ENCODE data around the gene VCX3B.
"Not testable (repeated sequence)": the region's sequence is repeated elsewhere in the genome, so short reads cannot be mapped to it uniquely, and the experiment has no call there.

Gene VCX3B

GRCh38 chrX:8502101-8502500, 37.5 kb downstream of the VCX3B start:
- DNase-seq; H3K27me3 Mint-ChIP-seq; H3K27ac Mint-ChIP-seq; H3K9me3 Mint-ChIP-seq; H3K4me1 Mint-ChIP-seq; H3K36me3 Mint-ChIP-seq; H3K4me3 Mint-ChIP-seq; ATAC-seq (replicated peaks): not testable (repeated sequence)

- Mint-ChIP-seq H3K27ac (no peak overlapping the region), H3K36me3 (no peaks in the 10 kb centered on the region), H3K27me3 (no peaks in the 10 kb centered on the region), H3K4me1 (no peaks in the 10 kb centered on the region), H3K4me3 (no peak overlapping the region), H3K9me3 (peaks cover 1 to 3% of the 10 kb centered on the region in 2 donors)
- ATAC-seq (replicated peaks): no peak
- no peak for DNase-seq
Observed at GRCh38 chrX:8504451-8504850, 39.8 kb downstream of the VCX3B start.
